Pericardium fibroblast (primary cell): ENCODE results near the gene METTL6. TPM values are rescaled to one million over a fixed set of nuclear protein-coding genes. Genes with fewer than 3 reads are reported as not detected.

Experiments
- total RNA-seq: library from RNA; depleted of rRNA; stranded (reverse); fragments of >200 nt; gene quantifications from 2 replicates; pipeline ENCODE4 v1.2.3, GENCODE V29; 2015

The METTL6 gene
- 14.6 and 23.2 TPM in 2 replicates for total RNA-seq

GRCh38 chr3:15427182-15427880, at the start of gene METTL6, which contains the start of gene EAF1:
TSS of gene METTL6 (minus strand) at chr3:15427544. CDS start at chr3:15426511, 1,033 bp downstream.
TSS of gene EAF1 (plus strand) at chr3:15427598. CDS start at chr3:15427780, 182 bp downstream.

Other genes starting within 250 kb of the METTL6 start
- gene CAPN7, start 221.3 kb downstream of the METTL6 start, total RNA-seq: 11.0 and 22.2 TPM in 2 replicates
- gene SH3BP5, start 95.0 kb downstream of the METTL6 start, total RNA-seq: 30.6 and 64.9 TPM in 2 replicates
- 7.0 and 12.5 TPM in 2 replicates for gene EAF1, start 54 bp upstream of the METTL6 start, total RNA-seq
- 0.09 and 0.23 TPM in 2 replicates for gene COLQ, start 94.2 kb upstream of the METTL6 start, total RNA-seq
- gene HACL1, start 174.0 kb upstream of the METTL6 start, total RNA-seq: 10.6 and 11.0 TPM in 2 replicates
- 8.9 and 15.9 TPM in 2 replicates for gene BTD, start 174.2 kb upstream of the METTL6 start, total RNA-seq